Fibroblast of upper back skin (primary cell): ENCODE measurements around the gene PRRC2A.
"Not testable (repeated sequence)": the region's sequence is repeated elsewhere in the genome, so short reads cannot be mapped to it uniquely, and the experiment has no call there.

Source experiments
- DNase-seq: peaks from one replicate; pipeline ENCODE4 v3.0.0-alpha.2; 2013

PRRC2A gene

DNA sequence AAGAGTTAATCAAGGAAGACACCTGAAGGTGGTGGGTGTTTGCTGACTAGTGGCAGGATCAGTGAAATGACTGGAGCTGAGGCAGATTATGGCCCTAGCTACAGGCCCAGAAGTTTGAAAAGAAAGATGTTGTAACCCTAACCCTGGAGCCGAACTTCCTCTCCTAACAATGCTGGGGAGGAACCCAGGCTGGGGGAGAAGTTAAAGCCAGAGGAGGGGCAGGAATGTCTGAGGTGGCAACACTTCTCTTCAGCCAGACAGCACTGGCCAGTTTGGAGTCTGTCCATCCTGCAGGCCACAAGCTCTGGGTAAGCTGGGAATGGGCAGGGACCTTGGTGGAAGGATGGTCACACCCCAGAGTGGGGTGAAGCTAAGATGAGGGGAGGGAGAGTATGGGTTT lies 34.5 kb upstream of the PRRC2A start, which contains the start of gene LST1:
Gene LST1 (plus strand): TSS at position 270 of the 400 bp plus-strand sequence. CDS start 1,023 bp downstream, outside the sequence.
- no peak for DNase-seq

DNA sequence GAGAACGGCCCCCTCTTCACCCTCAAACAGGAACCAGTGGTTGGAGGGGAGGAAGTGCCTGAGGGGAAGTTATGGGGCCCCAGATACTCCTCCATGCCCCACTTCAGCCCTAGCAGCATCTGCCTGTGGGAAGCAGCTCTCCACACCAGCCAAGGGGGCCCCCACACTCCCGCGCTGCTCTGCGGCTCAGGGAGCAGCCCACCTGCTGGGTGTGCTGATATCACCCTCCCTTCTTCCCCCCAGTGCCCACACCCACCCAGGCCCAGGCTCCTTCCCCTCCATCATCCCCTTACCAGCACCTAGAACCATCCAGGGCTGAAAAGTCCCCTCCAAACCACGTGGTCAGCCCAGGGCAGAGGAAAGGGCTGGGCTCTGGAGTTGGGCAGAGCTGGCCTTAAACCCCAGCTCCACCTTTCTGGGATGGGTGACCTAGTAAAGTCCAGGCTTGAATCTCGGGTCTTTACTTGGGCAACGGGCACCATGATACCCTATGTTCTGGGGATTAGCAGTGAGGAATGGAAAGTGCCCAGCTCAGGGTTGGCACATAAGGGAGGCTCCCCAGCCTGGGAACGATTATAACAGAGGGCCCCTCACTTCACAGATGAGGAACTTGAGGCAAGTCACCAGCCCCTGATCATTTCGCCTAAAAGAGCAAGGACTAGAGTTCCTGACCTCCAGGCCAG lies 33.8 kb upstream of the PRRC2A start:
- DNase-seq = no peak

DNA sequence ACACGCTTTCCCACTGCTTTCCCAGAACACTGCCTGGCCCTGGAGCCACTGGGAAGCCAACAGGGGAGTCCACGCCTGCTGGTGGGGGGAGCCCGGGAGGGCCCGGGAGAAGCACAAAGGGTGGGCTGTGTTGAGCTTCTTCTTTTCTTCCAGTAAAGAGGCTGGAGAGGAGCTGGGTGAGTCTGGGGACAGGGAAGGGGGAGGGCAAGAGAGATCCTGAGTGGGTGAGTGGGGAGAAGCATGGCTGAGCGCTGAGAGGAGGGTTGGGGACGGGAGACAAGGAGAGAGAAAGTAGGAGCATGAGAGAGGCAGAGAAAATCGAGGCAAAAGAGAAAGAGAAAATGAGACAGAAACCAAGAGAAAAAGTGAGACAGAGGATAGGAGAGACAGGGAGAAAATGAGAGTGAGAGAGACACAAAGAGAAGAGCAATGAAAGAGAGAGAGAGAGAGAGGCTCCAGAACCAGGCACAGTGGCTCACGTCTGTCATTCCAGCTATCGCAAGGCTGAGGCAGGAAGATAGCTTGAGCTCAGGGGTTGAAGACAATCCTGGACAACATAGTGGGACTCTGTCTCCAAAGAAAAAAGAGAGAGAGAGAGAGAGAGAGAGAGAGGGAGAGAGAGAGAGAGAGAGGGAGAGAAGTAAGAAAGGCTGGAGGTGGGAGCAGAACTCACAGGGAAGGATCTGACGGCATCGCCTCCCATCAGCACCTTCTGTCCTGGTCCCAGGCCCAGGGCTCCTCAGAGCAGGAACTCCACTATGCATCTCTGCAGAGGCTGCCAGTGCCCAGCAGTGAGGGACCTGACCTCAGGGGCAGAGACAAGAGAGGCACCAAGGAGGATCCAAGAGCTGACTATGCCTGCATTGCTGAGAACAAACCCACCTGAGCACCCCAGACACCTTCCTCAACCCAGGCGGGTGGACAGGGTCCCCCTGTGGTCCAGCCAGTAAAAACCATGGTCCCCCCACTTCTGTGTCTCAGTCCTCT lies 32.4 kb upstream of the PRRC2A start:
- DNase-seq = no peak

DNA sequence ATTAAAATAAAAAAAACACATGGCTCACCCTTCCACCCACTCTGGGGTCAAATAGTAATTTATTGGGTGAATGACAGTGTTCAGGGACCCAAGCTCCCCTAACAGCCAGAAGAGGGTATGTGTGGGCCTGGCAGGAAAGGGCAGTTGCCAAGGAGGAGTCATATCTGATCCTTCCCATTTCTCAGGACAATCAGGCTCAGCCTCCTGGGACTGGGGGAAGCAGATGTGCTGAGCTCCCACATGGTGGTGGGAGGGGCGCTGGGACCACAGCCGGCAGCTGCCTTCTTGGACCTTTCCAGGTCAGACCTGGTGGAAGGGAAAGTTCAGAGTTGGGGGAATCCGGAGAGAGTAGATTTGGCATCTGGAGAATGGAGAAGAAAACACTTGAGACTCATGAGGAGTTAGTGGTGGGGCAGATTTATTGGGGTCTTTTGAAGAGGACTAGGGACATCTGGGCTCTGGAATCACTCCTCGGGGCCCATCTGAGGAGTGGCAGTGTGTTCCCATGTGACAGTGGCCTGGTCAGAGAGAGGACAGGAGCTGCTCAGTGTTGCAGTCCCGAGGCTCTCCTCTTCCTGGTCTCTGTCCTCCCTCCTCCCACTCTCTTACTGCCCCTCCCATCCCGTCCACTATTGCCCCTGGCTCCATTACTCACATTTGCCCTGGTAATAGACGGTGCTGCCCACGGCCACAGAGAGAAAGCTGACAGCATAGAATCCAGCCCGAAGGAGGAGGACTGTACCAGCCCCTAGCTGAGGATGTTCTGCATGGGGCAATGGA lies 31.5 kb upstream of the PRRC2A start:
- DNase-seq = no peak

DNA sequence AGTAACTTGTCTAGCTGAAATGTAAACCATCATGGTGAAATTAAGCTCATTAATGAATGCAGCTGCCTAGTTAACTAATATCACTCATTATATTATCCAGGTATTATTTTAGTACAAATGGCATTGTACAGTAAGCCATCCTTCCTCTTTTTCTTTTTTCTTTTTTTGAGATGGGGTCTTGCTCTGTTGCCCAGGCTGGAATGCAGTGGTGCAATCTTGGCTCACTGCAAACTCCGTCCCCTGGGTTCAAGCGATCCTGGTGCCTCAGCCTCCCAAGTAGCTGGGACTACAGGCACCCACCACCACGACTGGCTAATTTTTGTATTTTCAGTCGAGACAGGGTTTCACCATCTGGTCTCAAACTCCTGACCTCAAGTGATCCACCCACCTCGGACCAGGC lies 29.8 kb upstream of the PRRC2A start:
- DNase-seq = not testable (repeated sequence)

DNA sequence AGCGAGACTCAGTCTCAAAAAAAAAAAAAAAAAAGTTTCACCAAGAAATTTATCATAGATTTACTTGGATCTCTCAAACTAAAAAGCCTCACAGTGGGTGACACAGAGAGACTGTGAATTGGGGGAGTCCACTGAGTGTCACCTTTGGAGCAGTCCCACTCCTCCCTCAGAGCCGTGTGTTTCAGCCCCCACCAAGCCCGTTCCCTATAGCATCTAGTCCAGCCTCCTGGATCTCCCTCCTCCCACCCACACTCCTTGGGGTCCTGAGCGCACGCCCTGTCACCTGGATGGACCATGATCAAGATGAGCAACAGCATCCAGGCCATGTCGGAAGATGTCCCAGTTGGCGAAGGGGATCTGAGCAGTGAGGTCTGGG lies 28.1 kb upstream of the PRRC2A start:
- DNase-seq = no peak

DNA sequence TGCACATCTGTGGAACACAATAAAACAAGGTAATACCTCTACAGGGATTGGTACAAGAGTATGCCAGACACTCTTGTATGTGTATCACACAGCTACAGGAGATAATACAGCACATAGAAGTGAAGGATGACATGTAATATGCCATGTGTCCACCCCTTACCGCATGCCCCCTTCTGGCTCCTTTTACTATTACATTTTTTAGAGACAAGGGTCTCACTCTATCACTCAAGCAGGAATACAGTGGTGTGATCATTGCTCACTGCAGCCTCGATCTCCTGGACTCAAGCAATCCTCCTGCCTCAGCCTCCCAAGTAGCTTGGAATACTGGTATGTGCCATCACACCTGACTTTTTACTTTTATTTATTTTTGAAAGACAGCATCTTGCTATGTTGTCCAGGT lies 23.5 kb upstream of the PRRC2A start:
- peak; percentile 39 for DNase-seq

DNA sequence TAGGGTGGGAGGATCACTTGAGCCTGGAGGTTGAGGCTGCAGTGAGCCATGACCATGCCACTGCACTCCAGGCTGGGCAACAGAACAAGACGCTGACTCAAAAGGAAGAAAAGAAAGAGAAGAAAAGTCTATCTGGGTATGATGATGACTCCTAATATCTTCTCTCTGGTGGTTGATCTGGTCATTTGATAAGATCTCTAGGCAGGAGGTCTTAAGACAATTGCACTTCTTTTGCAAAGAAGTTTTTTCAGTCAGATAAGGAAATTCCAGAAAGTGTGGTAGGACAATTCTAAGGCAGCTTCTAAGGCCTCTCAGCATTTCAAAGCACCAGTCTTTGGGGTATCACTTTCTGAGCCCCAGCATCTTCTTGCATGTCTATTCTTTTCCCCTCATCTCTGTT lies 13.2 kb upstream of the PRRC2A start:
- no peak for DNase-seq

DNA sequence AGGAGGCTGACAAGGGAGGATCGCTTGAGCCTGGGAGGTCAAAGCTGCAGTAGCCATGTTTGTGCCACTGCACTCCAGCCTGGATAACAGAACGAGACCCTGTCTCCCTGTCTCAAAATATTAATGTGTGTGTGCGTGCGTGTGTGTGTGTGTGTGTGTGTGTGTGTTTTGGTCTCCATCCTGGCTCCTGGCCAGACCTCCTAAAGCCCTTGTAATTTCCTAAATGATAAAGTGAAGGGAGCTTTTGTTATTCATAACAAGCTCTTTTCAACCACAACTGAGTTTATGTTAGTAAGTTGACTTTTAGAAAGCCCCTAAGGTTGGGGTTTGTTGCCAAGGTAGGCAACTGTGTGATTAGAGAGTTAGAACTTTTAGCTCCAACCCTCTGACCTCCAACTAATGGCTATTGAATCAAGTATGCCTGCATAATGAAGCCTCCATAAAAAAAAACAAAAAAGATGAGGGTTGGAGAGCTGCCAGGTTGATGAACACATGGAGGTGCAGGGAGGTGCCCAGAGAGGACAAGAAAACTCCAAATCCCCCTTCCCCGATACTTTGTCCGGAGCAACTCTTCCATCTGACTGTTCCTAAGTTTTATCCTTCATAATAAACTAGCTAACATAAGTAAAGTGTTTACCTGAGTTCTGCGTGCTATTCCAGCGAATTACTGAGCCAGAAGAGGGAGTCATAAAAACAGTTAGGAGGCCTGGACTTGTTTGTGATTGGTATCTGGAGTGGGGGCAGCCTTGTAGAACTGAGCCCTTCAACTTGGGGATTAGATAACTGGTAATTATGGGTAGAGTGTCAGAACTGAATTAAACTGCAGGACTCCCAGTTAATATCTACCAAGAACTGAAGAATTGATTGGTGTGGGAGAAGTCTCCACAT lies 10.8 kb upstream of the PRRC2A start:
- no peak for DNase-seq

DNA sequence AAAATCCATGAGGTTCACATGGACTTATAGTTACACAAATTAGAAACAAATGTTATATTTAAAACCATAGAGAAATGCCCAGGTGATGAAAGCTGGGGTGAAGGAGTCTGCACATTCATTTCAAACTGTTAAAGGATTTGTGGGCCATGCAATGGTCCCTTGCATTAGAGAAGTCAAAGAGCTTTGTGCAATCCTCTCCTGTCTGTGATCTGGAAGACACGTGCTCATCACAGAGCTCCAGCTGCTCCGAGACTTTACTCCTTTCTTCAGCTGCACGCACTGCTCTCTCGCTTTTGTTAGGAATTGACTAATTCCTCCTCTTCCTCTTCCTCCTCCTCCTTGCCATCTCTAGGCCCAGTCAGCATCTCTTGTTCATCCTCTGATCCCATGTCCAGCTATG lies 9.5 kb upstream of the PRRC2A start:
- DNase-seq = peak; percentile 51

DNA sequence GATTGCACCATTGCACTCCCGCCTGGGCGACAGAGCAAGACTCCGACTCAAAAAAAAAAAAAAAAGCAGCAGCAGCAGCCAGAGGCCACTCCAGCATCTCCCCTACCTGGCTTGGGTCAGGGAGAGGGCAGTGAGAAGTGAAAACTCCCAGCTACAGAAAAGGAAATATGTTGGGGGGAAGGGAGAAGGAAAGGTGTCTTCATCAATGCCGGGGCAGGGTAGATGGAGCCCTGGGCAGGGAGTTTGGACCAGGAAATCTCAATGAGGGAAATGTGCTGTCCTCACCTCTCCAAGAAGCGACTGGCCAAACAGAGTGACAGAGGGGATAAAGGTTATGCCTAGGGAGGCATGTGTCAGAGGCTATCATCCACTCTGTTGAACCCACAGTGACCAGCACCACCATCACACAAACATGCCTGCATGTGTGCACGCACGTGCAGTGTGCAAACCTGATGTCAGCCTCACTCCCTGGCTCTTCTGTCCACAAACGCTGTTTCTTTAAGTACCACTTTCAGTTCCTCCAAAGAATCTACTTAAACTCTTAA lies 6.4 kb upstream of the PRRC2A start:
- no peak for DNase-seq

DNA sequence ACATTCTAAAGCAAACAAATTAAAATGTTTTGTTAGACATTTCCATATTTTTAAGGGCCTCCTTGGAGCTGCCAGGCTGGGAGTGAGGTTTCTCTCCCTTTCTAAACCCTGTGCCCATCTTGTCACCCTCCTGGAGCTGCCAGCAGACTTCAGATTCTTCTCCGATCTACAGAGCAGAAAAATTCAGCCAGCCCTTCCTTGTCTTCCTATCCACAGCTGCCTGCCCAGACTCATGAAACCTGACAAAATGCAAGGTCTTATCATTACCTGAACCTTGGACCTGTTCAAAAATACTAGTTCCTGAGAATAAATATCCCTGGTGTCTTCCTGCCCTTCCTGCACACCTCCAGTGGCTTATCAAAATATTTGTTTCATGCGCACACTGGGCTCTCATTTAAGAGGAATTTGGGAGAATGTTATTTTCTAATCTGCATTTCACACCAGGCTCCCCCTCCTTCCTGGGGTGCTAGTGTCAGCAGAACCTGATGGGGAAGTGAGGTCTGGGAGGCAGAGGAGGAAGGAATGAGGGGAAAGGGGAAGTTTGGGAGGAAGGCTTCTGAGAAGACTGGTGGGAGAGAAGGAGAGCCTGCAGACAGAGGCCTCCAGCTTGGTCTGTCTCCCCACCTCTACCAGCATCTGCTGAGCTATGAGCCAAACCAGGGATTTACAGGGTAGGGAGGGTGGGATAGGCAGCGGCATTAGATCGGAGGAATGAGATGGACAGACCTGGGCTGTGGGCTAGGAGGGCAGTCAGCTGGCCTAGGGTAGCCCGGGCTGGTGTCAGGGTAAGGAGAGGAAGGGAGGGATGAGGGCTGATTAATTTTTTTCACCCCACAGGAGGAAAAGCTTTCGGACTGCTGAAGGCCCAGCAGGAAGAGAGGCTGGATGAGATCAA lies 5.6 kb upstream of the PRRC2A start, which contains the start of gene AIF1:
Gene AIF1 (plus strand): TSS at position 551 of the 895 bp plus-strand sequence. CDS start 96 bp downstream, at position 647.
- DNase-seq = no peak

DNA sequence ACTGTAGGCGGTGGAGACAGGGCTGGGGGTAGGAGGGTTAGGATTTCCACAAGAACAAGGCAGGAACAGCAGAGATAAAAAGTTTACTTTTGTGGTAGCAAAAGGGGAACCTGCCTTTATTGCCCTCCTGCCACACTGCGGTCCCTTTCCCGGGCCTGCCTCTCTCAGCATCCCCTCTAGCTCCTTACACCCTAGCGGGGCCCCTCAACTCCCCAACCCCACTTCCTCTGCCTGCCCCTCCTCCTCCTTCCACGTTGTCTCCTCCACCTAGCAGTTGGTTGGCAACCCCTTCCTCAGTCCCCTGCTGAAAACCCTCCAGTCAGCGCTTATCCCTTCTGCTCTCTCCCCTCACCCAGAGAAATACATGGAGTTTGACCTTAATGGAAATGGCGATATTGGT lies 4.8 kb upstream of the PRRC2A start:
- no peak for DNase-seq

DNA sequence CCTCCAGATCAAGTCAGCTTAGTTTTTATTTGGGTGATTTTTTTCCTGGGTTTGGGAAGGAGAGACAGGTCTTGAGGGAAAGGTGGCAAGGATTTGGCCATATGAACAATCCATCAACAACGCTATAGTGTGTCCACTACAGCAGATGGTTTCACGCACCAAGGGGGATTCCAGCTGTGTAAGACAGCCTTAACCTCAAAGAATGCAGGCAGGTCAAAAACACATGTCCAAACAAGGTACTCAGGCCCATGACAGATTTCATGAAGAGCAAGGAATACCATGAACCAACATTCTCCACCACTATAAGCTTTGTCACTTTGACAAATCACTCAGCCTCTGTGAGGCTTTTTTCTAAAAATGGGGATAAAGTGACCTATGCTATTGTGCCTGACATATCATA lies 3.5 kb upstream of the PRRC2A start:
- DNase-seq = no peak

DNA sequence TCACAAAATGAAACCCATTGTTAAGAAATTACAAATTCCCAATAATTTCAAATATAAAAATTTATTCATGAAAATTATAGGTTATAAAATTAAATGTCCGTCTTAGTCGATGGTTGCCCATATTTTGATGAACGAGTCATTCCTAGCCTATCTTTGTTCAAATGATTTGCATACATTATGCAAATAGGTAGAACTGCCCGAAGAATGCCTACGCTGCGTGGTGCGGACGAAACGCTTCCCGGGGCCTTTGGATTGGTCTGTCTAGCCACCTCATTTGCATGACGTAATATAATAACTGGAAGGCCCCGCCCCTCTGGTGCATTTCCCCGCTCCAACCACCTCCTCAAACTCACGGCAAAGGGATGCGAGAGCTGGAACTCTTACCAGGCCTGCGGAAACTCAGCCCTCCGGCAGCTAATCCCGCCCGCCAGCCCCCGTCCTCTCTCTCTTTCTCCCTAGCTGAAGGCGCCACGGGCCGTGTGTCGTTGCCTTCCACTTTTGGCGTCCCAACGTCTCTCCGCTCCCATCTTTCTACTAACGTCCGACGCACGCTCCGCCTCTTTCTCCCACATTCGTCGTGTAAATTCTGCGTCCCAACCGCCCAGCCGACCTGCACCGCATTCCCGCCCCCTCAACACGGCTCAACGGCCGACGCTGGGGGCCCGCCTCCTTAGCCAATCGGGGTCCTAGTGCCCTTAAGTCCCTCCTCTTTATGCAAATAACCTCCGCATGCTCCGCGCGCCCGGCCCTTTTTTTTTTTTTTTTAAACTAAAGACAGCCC lies 520 bp upstream of the PRRC2A start:
- peak; percentile 100 for DNase-seq

DNA sequence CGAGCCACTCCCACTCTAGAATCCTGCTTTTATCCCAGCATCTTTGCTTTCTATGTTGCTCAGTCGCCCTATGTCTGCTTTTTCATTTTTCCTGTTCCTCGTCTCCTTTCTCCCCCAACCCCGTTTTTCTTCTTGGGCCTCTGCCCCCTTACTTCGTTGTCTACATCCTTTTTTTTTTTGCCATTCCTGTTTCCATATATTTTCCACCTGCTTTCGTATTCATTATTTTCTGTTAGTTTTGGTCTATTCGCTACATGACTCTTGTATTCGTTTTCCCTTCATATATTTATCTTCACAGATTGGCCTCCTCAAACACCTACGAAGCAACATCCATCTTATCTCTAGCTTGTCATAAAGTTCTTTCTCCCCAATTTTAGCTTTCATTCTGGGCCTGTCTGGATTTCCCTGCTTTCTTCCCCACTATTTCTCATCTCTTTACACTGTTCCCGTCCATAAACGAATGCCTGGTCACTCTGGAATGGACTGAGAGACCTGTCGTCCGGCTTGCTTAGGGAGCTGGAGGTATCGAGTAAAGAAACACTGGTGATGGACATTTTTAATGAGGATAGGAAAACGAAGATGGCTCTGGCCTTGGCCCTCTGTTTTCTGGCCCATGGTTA lies 915 bp downstream of the PRRC2A start:
- no peak for DNase-seq

DNA sequence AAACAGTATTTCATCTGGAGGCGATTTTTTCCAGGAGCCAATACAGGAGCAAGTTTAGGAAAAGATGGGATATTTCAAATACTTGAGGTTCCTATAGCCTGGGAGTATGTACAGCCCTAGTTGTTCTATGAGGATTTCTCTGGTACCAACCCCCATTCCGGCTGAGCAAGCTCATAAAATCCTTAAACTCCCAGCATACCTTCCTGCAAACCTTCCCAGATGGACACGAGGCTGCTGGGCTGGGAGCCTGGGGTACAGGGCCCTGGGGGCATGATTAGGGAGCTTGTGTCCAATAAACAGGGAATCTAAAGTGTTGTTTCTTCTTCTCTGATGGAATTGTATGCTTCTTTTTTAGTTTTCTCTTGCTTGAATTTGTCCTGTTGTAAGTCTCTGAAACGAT lies 1.5 kb downstream of the PRRC2A start:
- peak; percentile 38 for DNase-seq

DNA sequence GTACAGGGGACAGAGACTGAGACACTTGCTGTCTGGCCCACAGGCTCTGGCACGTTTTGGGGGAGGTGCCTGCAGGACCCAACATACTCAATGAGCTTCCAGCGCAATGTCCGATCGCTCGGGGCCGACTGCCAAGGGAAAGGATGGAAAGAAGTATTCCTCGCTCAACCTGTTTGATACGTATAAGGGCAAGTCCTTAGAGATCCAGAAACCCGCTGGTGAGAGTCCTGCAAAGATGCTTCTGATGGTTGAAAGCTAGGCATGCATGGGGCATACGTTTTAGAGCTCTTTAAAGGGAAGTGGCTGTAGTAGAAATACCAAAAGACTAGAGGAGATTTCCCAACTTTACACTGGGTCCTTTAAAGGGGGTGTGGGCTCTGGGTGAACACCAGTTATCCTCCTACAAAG lies 2.2 kb downstream of the PRRC2A start:
- DNase-seq = no peak

DNA sequence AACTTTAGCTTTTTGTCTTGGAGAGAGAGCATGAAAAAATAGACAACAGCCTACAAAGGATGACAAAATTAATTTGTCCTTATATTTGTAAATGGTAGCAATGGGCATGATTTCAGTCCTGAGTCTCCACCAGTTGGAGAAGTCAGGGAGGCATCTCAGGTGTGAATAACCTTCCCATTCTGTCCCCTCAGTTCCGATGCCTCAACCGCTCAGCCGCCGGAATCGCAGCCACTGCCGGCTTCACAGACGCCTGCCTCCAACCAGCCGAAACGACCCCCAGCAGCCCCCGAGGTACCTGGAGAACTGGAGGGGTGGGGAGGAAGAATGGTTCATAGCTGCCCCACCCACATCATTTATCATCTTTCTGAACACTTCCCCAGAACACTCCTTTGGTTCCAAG lies 3.6 kb downstream of the PRRC2A start:
- DNase-seq = no peak
